GM19467 (cell line): ENCODE results near the gene KDM8.

Experiments
- ATAC-seq: cut with Tn5 transposase; IDR thresholded peaks from one replicate; pipeline ENCODE4 v1.9.1; 2021; ENCODE audit warnings: mild to moderate bottlenecking, moderate library complexity; ENCODE audit not compliant: unreplicated experiment

KDM8 gene

DNA sequence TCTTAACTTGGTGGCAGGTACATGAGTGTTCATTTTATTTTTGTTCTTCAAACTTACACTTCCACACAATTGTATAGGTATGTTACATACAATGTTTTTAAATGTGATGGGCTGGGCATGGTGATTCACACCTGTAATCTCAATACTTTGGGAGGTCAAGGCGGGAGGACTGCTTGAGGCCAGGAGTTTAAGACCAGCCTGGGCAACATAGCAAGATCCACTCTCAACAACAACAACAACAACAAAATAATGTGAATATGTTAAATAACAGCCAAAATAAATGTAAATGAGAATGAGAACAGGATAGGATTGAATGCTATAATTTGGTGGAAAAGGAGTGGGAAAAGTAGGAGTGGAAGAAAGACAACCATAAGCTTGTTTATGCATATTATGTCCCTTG lies 62.7 kb downstream of the KDM8 start:
- no peak for ATAC-seq

DNA sequence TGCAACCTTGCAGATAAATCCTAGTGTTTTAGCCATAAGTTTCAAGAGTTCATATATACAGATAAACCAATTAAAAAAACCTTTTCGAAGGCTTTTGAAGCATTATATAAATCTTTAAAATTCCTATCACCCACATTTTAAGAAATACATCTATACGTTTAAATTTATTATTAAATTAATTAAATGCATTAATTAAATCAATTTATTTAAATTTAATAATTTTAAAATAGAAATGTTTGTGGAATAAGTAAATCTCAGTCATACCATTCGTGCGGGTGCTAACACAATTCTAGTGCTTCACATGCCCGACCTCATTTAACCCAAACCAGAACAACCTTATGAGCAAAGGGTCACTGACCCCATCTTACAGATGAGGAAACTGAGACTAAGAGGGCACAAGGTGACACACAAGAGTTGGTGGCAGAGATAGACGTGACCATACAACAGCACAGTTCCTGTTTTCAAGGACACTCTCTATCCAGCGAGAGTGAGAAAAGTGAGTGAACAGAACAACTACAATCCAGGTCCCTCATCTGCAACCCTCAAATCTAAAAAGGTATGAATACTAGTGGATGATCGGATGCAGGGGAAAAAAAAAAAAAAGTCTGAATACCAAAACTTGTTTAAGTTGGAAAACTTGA lies 63.8 kb downstream of the KDM8 start:
- no peak for ATAC-seq

- ATAC-seq = peak; percentile 95
Measured at GRCh38 chr16:27268376-27269299, 65.3 kb downstream of the KDM8 start, which contains the start of gene NSMCE1. Gene NSMCE1 (minus strand): TSS chr16:27268772. CDS start chr16:27257570, 11,202 bp downstream.

DNA sequence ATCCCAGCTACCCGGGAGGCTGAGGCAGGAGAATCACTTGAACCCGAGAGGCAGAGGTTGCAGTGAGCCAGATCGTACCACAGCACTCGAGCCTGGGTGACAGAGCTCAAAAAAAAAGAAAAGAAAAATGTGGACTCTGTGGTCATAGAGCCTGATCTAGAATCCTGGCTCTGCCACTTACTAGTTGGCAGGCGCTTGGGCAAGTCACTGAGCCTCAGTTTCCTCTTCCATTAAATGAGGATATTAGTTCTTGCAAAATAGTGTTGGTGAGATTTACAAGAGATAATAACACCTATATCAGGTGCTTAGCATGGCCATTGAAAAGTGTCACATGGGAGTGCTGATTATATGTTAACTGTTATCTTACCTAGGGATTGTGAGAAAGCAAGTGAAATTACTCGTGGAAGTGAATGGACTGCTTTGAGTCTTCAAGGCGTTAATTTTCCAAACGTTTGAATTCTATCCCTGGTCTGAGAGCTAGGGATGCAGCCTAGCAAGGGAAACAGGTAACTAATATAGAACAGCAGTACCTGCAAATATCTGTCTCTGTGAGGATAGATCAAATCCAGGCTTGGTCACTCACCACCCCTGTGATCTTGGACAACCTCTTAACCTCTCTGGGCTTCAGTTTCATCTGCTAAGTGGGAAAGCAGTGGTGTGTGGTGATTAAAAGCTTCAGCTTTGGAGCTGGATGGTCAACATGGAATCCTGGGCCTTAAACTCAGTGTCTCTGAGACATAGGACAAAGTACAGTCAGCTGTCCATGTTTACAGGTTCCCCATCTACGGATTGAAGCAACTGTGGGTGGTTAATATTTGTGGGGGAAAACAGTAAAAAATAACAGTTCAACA lies 66.2 kb downstream of the KDM8 start:
- ATAC-seq = no peak

DNA sequence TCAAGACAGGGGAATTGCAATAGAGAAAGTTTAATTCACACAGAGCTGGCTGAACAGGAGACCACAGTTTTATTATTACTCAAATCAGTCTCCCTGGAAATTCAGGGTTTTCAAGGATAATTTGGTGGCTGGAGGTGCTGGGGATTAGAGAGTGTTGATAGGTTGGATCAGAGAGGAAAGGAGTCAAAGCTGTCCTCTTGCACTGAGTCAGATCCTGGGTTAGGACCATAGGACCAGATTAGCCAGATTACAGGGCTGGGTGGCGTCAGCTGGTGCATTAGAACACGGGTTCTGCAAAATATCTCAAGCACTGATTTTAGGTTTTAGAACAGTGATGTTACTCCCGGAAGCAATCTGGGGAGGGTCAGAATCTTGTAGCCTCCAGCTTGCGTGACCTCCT lies 67.0 kb downstream of the KDM8 start:
- ATAC-seq = no peak
